ENCODE measurements around the gene RIPK4. TPM values are rescaled to one million over a fixed set of nuclear protein-coding genes. Genes with fewer than 3 reads are reported as not detected.

Gene RIPK4
- total and polyA plus RNA-seq, 2 of the 13 experiments (the other 11 are each of a cell fraction or from before 2014, with no cell fraction given): 3.1 to 4.9 TPM

- 0 out of 2 replicates have a peak, but pooled peaks have one; percentile 39 for TF ChIP-seq ZBTB26 (CRISPR knock-in tag; IDR thresholded peaks at IDR 0.05; ENCODE audit: borderline replicate concordance)
Measured at GRCh38 chr21:41767606-41768436, 969 bp upstream of the RIPK4 start (continued).

GRCh38 chr21:41765973-41766882, 624 bp downstream of the RIPK4 start:
- DNase-seq (ENCODE audit: low spot score) (no peak), FAIRE-seq (no peak), ATAC-seq (peak; percentile 11; the same call in 2 of the 3 replicates)
- Histone ChIP-seq H3K4me1 (ENCODE audit: insufficient read depth, low read length) (peaks cover 84% of the 10 kb centered on the region), H2AFZ (ENCODE audit: low read length) (no peak overlapping the region), H3K27ac (ENCODE audit: extremely low read length, insufficient read depth, low read length) (peak overlapping the region; percentile 62), H3K79me2 (ENCODE audit: insufficient read depth, low read length) (peaks cover 51% of the 10 kb centered on the region), H3K9me3 (ENCODE audit: low read length) (no peaks in the 10 kb centered on the region), H3K4me2 (ENCODE audit: low read depth, low read length) (peak overlapping the region; percentile 97), H3K36me3 (replicated peaks in 1 of 2; ENCODE audit: control insufficient read depth in 1 of 2, insufficient read depth in 2 of 2, low read length in 2 of 2) (no peaks in the 10 kb centered on the region), H3K4me3 (replicated peaks in 1 of 3; ENCODE audit: insufficient read depth in 1 of 3, low read depth in 2 of 3, low read length in 3 of 3) (peak overlapping the region; percentile 80 to 85 (median 84)), H3K27me3 (ENCODE audit: control insufficient read depth in 1 of 2, insufficient read depth in 2 of 2, low read length in 2 of 2) (peaks cover 4 to 17% of the 10 kb centered on the region in 2 experiments; a peak in 2 of 5 replicates), H4K20me1 (ENCODE audit: insufficient read depth, low read length) (peaks cover 48% of the 10 kb centered on the region), H3K9ac (ENCODE audit: insufficient read depth, low read depth, low read length) (peak overlapping the region; percentile 83)
- intact Hi-C loops (cut with micrococcal nuclease; ENCODE audit: unreplicated experiment) (loop anchor here (5.0 kb wide), 1 partner anchor 51 kb away; no protein-coding TSS in a partner anchor), in situ Hi-C loops (cut with HindIII; ENCODE audit: extremely low pct_ligation_motif_present, low pct_unique_long_range_greater_than_20kb) (loop anchor here (5.0 kb wide), 2 partner anchors 49 to 99 kb away; no protein-coding TSS in a partner anchor)
- no TSS peak for BruUV-seq (replicated peaks)
- ChIA-PET POLR2A (interaction anchor here (1.0 to 8.1 kb wide), 7 partner anchors 10 to 160 kb away, joined by 3 to 106 read pairs (median 11); no protein-coding TSS in a partner anchor), CTCF (ENCODE audit: low intra/inter-chr PET ratio, low total read pairs) (interaction anchor here (0.7 kb wide), 1 partner anchor 87 kb away, joined by 3 read pairs; no protein-coding TSS in a partner anchor)
- 0% methylated on average over 7 of the region's 88 CpGs for WGBS (ENCODE audit: low lambda C conversion rate)
- TF ChIP-seq ZNF670 (CRISPR knock-in tag; IDR thresholded peaks at IDR 0.05; ENCODE audit: borderline replicate concordance) (peak; percentile 46; the same call in 1 of the 2 replicates), ZNF343 (CRISPR knock-in tag; IDR thresholded peaks at IDR 0.05) (peak; percentile 56; the same call in 1 of the 2 replicates), ZNF20 (CRISPR knock-in tag; IDR thresholded peaks at IDR 0.05) (0 out of 2 replicates have a peak, but pooled peaks have one; percentile 30), ZC3H13 (CRISPR knock-in tag; IDR thresholded peaks at IDR 0.05) (0 out of 2 replicates have a peak, but pooled peaks have one; percentile 27), HDAC1 (CRISPR knock-in tag; IDR thresholded peaks at IDR 0.05) (peak; percentile 26; the same call in 1 of the 2 replicates), AGO2 (optimal IDR thresholded peaks at IDR 0.05; ENCODE audit: low read depth, low read length) (peak; percentile 70), PHF20 (CRISPR knock-in tag; IDR thresholded peaks at IDR 0.05) (peak; percentile 32; the same call in 1 of the 2 replicates), PHF8 (CRISPR knock-in tag; IDR thresholded peaks at IDR 0.05) (peak; percentile 22; the same call in 1 of the 2 replicates), ZNF782 (CRISPR knock-in tag; IDR thresholded peaks at IDR 0.05; ENCODE audit: borderline replicate concordance) (no peak), SNAI1 (CRISPR knock-in tag; IDR thresholded peaks at IDR 0.05; ENCODE audit: borderline replicate concordance) (peak; percentile 40; the same call in 1 of the 2 replicates), ZFX (CRISPR knock-in tag; IDR thresholded peaks at IDR 0.05; ENCODE audit: low read depth) (peak; percentile 12; the same call in 1 of the 2 replicates)
- TF ChIP-seq, protein P1, sequence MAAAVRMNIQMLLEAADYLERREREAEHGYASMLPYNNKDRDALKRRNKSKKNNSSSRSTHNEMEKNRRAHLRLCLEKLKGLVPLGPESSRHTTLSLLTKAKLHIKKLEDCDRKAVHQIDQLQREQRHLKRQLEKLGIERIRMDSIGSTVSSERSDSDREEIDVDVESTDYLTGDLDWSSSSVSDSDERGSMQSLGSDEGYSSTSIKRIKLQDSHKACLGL (CRISPR knock-in tag; IDR thresholded peaks at IDR 0.05): peak; percentile 50; the same call in 1 of the 2 replicates
- TF ChIP-seq, protein P2, sequence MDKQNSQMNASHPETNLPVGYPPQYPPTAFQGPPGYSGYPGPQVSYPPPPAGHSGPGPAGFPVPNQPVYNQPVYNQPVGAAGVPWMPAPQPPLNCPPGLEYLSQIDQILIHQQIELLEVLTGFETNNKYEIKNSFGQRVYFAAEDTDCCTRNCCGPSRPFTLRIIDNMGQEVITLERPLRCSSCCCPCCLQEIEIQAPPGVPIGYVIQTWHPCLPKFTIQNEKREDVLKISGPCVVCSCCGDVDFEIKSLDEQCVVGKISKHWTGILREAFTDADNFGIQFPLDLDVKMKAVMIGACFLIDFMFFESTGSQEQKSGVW (CRISPR knock-in tag; IDR thresholded peaks at IDR 0.05; ENCODE audit: borderline replicate concordance): no peak
